HCT116 (cell line): ENCODE results near the gene PRMT7. TPM values are rescaled to one million over a fixed set of nuclear protein-coding genes. Genes with fewer than 3 reads are reported as not detected.

Experiments
- ATAC-seq: fragments of 200-7000 bp; cut with Tn5 transposase; 2 replicates; pipeline ENCODE4 v1.9.1; 2020; ENCODE audit warnings: mild to moderate bottlenecking, moderate library complexity
- BruUV-seq: library from RNA; stranded (reverse); fragments of 400-500 nt; replicated peaks from 2 replicates; lab custom pipeline; 2021; lab: Mats Ljungman, UMichigan
- CTCF ChIA-PET: fragments of 300-600 bp; sonication (Branson Sonifier 250); formaldehyde crosslinking; loops from one replicate; lab custom pipeline; 2021; ENCODE audit warnings: antibody characterized with exemption; lab: Charles Lee
- POLR2A ChIA-PET: fragments of 300-600, 350-600 bp; sonication (Branson Sonifier 250); formaldehyde crosslinking; loops from one replicate; lab custom pipeline; 2021; ENCODE audit warnings: antibody characterized with exemption; lab: Charles Lee
- RAD21 ChIA-PET, 2 experiments: fragments of 300-600 bp; sonication (Branson Sonifier 250); formaldehyde crosslinking; loops; one replicate each; lab custom pipeline; 2023; ENCODE audit warnings: low total read pairs in 2 of 2; ENCODE audit not compliant: uncharacterized antibody in 2 of 2, unreplicated experiment in 2 of 2, low non-redundant PET in 1 of 2; lab: Charles Lee
- DNase-seq: peaks from one replicate; pipeline ENCODE4 v3.0.0-alpha.2; 2010; ENCODE audit warnings: low read depth, low spot score
- H2AFZ ChIP-seq: fragments of 200-600 bp; shearing (Covaris generic), sonication (generic); 2 replicates; pipeline ENCODE4 v1.6.1; 2017; ENCODE audit warnings: low read depth, mixed run types, mixed read lengths, antibody characterized with exemption, low read length; ENCODE audit not compliant: poor library complexity, severe bottlenecking
- H3K27ac ChIP-seq: 2 replicates; pipeline ENCODE4 v1.5.1; 2012; ENCODE audit warnings: low read depth, low read length
- H3K27me3 ChIP-seq: fragments of 200-600 bp; sonication (generic); 2 replicates; pipeline ENCODE4 v1.6.1; 2016; ENCODE audit warnings: mixed run types, low read length, mixed read lengths; ENCODE audit not compliant: insufficient read depth
- H3K36me3 ChIP-seq, 2 experiments: fragments of 200-500 bp in 1 of 2; fragments of 200-600 bp in 1 of 2; sonication (Bioruptor generic) in 1 of 2; sonication (generic) in 1 of 2; 2 replicates each; pipeline versions ENCODE4 v1.5.1 to v1.6.1; 2014 to 2016; ENCODE audit warnings: low read length in 2 of 2, inconsistent platforms in 1 of 2, mixed read lengths in 1 of 2, mixed run types in 1 of 2; ENCODE audit not compliant: insufficient read depth in 2 of 2, control insufficient read depth in 1 of 2
- H3K4me1 ChIP-seq, 2 experiments: fragments of 200-600 bp in 1 of 2; sonication (generic) in 1 of 2; 2 replicates each; pipeline versions ENCODE4 v1.5.1 to v1.6.1; 2012 to 2017; ENCODE audit warnings: low read length in 2 of 2, inconsistent platforms in 1 of 2, mild to moderate bottlenecking in 1 of 2, mixed read lengths in 1 of 2, mixed run types in 1 of 2, moderate library complexity in 1 of 2; ENCODE audit not compliant: insufficient read depth in 2 of 2, control insufficient read depth in 1 of 2
- H3K4me2 ChIP-seq: fragments of 200-600 bp; sonication (generic); 2 replicates; pipeline ENCODE4 v1.6.1; 2017; ENCODE audit warnings: mixed run types, low read length, mixed read lengths
- H3K4me3 ChIP-seq, 2 experiments: fragments of 200-600 bp in 1 of 2; sonication (generic) in 1 of 2; replicated peaks in 1 of 2; 2 replicates each; pipeline ENCODE4 v1.5.1; 2011 to 2016; ENCODE audit warnings: low read length in 2 of 2, control low read depth in 1 of 2, low read depth in 1 of 2, mild to moderate bottlenecking in 1 of 2, mixed read lengths in 1 of 2, mixed run types in 1 of 2
- H3K79me2 ChIP-seq: fragments of 200-600 bp; sonication (generic); 2 replicates; pipeline ENCODE4 v1.6.1; 2017; ENCODE audit warnings: mild to moderate bottlenecking, mixed run types, low read length, moderate library complexity, mixed read lengths; ENCODE audit not compliant: insufficient read depth
- H3K9ac ChIP-seq: fragments of 200-600 bp; sonication (generic); 2 replicates; pipeline ENCODE4 v1.6.1; 2016; ENCODE audit warnings: low read length, mixed read lengths
- H3K9me2 ChIP-seq: fragments of 200-600 bp; sonication (generic), shearing (Covaris generic); 2 replicates; pipeline ENCODE4 v1.6.1; 2017; ENCODE audit warnings: mixed run types, mild to moderate bottlenecking, moderate library complexity; ENCODE audit not compliant: insufficient read depth
- H3K9me3 ChIP-seq, 2 experiments: fragments of 200-500 bp in 1 of 2; fragments of 200-600 bp in 1 of 2; sonication (Bioruptor generic) in 1 of 2; sonication (generic) in 1 of 2; 2 replicates each; pipeline ENCODE4 v1.6.1; 2014 to 2017; ENCODE audit warnings: low read length in 2 of 2, mixed read lengths in 2 of 2, inconsistent platforms in 1 of 2, low read depth in 1 of 2, mild to moderate bottlenecking in 1 of 2, mixed run types in 1 of 2, moderate library complexity in 1 of 2; ENCODE audit not compliant: control insufficient read depth in 1 of 2, insufficient read depth in 1 of 2
- H4K20me1 ChIP-seq: fragments of 200-600 bp; sonication (generic), shearing (Covaris generic); 2 replicates; pipeline ENCODE4 v1.6.1; 2017; ENCODE audit warnings: mixed run types, mild to moderate bottlenecking, moderate library complexity; ENCODE audit not compliant: insufficient read depth
- CBX3 ChIP-seq: IDR thresholded peaks from 2 replicates; pipeline ENCODE4 v1.6.1; 2012; ENCODE audit warnings: low read depth
- CEBPB ChIP-seq: IDR thresholded peaks from 2 replicates; pipeline ENCODE4 v1.6.1; 2012; ENCODE audit warnings: low read depth
- EZH2 ChIP-seq: fragments of 200-600 bp; sonication (generic); IDR thresholded peaks from 2 replicates; pipeline ENCODE4 v1.6.1; 2017; ENCODE audit warnings: antibody characterized with exemption, mixed run types
- FOSL1 ChIP-seq: IDR thresholded peaks from 2 replicates; pipeline ENCODE4 v1.6.1; 2012; ENCODE audit warnings: low read depth
- POLR2A ChIP-seq: IDR thresholded peaks from 2 replicates; pipeline ENCODE4 v1.7.0; 2011; ENCODE audit warnings: borderline replicate concordance; ENCODE audit not compliant: insufficient read depth, insufficient read length; ENCODE audit errors: extremely low read depth
- POLR2AphosphoS5 ChIP-seq: IDR thresholded peaks from 2 replicates; pipeline ENCODE4 v1.6.1; 2011; ENCODE audit warnings: mild to moderate bottlenecking, low read depth, low read length, moderate library complexity
- SP1 ChIP-seq: IDR thresholded peaks from 2 replicates; pipeline ENCODE4 v1.6.1; 2012; ENCODE audit warnings: low read depth
- YY1 ChIP-seq: IDR thresholded peaks from 2 replicates; pipeline ENCODE4 v1.6.1; 2011; ENCODE audit warnings: low read length, low read depth, moderate library complexity, mild to moderate bottlenecking; ENCODE audit not compliant: insufficient replicate concordance; ENCODE audit errors: extremely low read depth
- ZNF274 ChIP-seq: fragments of 200-500 bp; sonication (Bioruptor generic); IDR thresholded peaks from 2 replicates; pipeline ENCODE4 v1.6.1; 2014; ENCODE audit warnings: mild to moderate bottlenecking, low read depth, low read length, inconsistent platforms
- intact Hi-C: fragments of 100-400 bp; cut with micrococcal nuclease; formaldehyde crosslinking; loops from 2 replicates; pipeline ENCODE4 v1.10.0; 2022
- total RNA-seq: library from RNA; stranded (reverse); gene quantifications from one replicate; pipeline ENCODE4 v1.2.1, GENCODE V29; 2021; ENCODE audit not compliant: unreplicated experiment
- TF ChIP-seq, protein P1 (sequence below), 3 experiments: fragments of 200-600 bp in 1 of 3; sonication (generic) in 1 of 3; IDR thresholded peaks in 2 of 3; conservative IDR thresholded peaks in 1 of 3; 2 replicates each; pipeline ENCODE4 v1.5.1; 2012 to 2017; ENCODE audit warnings: low read depth in 2 of 3, low read length in 2 of 3, antibody characterized with exemption in 1 of 3, borderline replicate concordance in 1 of 3, control low read depth in 1 of 3, mild to moderate bottlenecking in 1 of 3, mixed read lengths in 1 of 3, mixed run types in 1 of 3, moderate library complexity in 1 of 3; ENCODE audit not compliant: insufficient read depth in 1 of 3
- TF ChIP-seq, protein P2 (sequence below): IDR thresholded peaks from 2 replicates; pipeline ENCODE4 v1.6.1; 2012
- TF ChIP-seq, protein P3 (sequence below): IDR thresholded peaks from 2 replicates; pipeline ENCODE4 v1.6.1; 2012
- TF ChIP-seq, protein P4 (sequence below): IDR thresholded peaks from 2 replicates; pipeline ENCODE4 v1.6.1; 2011; ENCODE audit warnings: mild to moderate bottlenecking, low read length, moderate library complexity; ENCODE audit not compliant: insufficient replicate concordance; ENCODE audit errors: extremely low read depth
- TF ChIP-seq, protein P5 (sequence below): IDR thresholded peaks from 2 replicates; pipeline ENCODE4 v1.6.1; 2012; ENCODE audit warnings: low read depth

PRMT7 gene
- total RNA-seq, 1 experiment from 2014 or later, result 34.4 TPM

DNA sequence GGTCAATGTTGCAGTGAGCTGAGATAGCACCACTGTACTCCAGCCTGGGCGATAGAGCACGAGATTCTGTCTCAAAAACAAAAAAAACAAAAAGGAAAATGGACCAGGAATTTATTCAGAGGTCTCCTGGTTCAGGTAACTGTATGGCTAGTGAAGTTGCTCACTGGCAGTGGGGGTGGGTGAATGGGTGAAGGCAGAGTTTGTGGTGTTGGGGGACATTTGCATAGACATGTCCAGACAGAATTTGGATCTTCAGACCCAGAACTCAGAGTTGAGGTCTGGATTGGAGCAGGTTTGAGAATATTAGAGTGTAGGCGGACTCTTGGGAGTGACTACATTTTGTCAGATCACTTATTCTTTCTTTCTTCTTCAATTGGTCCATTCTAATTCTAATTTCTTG lies 82.5 kb downstream of the PRMT7 start:
- CTCF ChIA-PET, result interaction anchor here (2.1 to 5.4 kb wide), 2 partner anchors 118 to 128 kb away, joined by 6 to 27 read pairs; no protein-coding TSS in a partner anchor
- POLR2A ChIA-PET, result no interaction called here
- intact Hi-C loops, result no loop called here

More for the DNA sequence above, 82.5 kb downstream of the PRMT7 start:
- H3K9me2 ChIP-seq, result no peaks in the 10 kb centered on the region
- H3K79me2 ChIP-seq, result no peaks in the 10 kb centered on the region
- BruUV-seq, result no TSS peak
- no peaks in the 10 kb centered on the region for H4K20me1 ChIP-seq
- ATAC-seq (no peak), DNase-seq (no peak)
- H3K27me3 ChIP-seq, result no peaks in the 10 kb centered on the region
- no peaks in the 10 kb centered on the region for H3K9me3 ChIP-seq
- H3K4me3 ChIP-seq, result no peak overlapping the region
- TF ChIP-seq, protein P1, sequence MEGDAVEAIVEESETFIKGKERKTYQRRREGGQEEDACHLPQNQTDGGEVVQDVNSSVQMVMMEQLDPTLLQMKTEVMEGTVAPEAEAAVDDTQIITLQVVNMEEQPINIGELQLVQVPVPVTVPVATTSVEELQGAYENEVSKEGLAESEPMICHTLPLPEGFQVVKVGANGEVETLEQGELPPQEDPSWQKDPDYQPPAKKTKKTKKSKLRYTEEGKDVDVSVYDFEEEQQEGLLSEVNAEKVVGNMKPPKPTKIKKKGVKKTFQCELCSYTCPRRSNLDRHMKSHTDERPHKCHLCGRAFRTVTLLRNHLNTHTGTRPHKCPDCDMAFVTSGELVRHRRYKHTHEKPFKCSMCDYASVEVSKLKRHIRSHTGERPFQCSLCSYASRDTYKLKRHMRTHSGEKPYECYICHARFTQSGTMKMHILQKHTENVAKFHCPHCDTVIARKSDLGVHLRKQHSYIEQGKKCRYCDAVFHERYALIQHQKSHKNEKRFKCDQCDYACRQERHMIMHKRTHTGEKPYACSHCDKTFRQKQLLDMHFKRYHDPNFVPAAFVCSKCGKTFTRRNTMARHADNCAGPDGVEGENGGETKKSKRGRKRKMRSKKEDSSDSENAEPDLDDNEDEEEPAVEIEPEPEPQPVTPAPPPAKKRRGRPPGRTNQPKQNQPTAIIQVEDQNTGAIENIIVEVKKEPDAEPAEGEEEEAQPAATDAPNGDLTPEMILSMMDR (IDR thresholded peaks at IDR 0.05 in 2 of 3, conservative IDR thresholded peaks at IDR 0.05 in 1 of 3; ENCODE audit: borderline replicate concordance in 1 of 3, insufficient read depth in 1 of 3, low read depth in 2 of 3, low read length in 2 of 3), result no peak
- no peak for TF ChIP-seq FOSL1
- no peak for TF ChIP-seq SP1
- TF ChIP-seq, protein P2, sequence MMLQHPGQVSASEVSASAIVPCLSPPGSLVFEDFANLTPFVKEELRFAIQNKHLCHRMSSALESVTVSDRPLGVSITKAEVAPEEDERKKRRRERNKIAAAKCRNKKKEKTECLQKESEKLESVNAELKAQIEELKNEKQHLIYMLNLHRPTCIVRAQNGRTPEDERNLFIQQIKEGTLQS, result no peak
- TF ChIP-seq, protein P3, sequence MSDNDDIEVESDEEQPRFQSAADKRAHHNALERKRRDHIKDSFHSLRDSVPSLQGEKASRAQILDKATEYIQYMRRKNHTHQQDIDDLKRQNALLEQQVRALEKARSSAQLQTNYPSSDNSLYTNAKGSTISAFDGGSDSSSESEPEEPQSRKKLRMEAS, result no peak
- TF ChIP-seq, protein P4, sequence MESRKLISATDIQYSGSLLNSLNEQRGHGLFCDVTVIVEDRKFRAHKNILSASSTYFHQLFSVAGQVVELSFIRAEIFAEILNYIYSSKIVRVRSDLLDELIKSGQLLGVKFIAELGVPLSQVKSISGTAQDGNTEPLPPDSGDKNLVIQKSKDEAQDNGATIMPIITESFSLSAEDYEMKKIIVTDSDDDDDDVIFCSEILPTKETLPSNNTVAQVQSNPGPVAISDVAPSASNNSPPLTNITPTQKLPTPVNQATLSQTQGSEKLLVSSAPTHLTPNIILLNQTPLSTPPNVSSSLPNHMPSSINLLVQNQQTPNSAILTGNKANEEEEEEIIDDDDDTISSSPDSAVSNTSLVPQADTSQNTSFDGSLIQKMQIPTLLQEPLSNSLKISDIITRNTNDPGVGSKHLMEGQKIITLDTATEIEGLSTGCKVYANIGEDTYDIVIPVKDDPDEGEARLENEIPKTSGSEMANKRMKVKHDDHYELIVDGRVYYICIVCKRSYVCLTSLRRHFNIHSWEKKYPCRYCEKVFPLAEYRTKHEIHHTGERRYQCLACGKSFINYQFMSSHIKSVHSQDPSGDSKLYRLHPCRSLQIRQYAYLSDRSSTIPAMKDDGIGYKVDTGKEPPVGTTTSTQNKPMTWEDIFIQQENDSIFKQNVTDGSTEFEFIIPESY, result no peak
- TF ChIP-seq CEBPB, result no peak
- TF ChIP-seq, protein P5, sequence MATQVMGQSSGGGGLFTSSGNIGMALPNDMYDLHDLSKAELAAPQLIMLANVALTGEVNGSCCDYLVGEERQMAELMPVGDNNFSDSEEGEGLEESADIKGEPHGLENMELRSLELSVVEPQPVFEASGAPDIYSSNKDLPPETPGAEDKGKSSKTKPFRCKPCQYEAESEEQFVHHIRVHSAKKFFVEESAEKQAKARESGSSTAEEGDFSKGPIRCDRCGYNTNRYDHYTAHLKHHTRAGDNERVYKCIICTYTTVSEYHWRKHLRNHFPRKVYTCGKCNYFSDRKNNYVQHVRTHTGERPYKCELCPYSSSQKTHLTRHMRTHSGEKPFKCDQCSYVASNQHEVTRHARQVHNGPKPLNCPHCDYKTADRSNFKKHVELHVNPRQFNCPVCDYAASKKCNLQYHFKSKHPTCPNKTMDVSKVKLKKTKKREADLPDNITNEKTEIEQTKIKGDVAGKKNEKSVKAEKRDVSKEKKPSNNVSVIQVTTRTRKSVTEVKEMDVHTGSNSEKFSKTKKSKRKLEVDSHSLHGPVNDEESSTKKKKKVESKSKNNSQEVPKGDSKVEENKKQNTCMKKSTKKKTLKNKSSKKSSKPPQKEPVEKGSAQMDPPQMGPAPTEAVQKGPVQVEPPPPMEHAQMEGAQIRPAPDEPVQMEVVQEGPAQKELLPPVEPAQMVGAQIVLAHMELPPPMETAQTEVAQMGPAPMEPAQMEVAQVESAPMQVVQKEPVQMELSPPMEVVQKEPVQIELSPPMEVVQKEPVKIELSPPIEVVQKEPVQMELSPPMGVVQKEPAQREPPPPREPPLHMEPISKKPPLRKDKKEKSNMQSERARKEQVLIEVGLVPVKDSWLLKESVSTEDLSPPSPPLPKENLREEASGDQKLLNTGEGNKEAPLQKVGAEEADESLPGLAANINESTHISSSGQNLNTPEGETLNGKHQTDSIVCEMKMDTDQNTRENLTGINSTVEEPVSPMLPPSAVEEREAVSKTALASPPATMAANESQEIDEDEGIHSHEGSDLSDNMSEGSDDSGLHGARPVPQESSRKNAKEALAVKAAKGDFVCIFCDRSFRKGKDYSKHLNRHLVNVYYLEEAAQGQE, result no peak
- TF ChIP-seq ZNF274, result no peak
- no peak for TF ChIP-seq YY1
- no peak for TF ChIP-seq POLR2AphosphoS5
- TF ChIP-seq POLR2A, result no peak
- TF ChIP-seq CBX3, result no peak
- TF ChIP-seq EZH2, result no peak
- no peaks in the 10 kb centered on the region for H3K36me3 ChIP-seq
- H3K9ac ChIP-seq, result no peak overlapping the region
- no peak overlapping the region for H3K4me2 ChIP-seq
- H3K27ac ChIP-seq, result no peak overlapping the region
- H2AFZ ChIP-seq, result no peak overlapping the region
- H3K4me1 ChIP-seq, result peaks cover 0 to 8% of the 10 kb centered on the region in 2 experiments; a peak in 1 of 4 replicates
- RAD21 ChIA-PET, result no interaction called here
